PFSK-1 (cell line): ENCODE measurements around the gene RASIP1.

Source experiments
- FOXP2 ChIP-seq: optimal IDR thresholded peaks from 2 replicates; pipeline ENCODE3; 2011; ENCODE audit warnings: borderline replicate concordance, control low read depth, inconsistent platforms; ENCODE audit not compliant: insufficient read depth; ENCODE audit errors: extremely low read length, extremely low read depth
- POLR2AphosphoS5 ChIP-seq: IDR thresholded peaks from 2 replicates; pipeline ENCODE4 v1.6.1; 2012; ENCODE audit warnings: low read depth, mild to moderate bottlenecking, control low read depth, low read length, moderate library complexity
- SIN3A ChIP-seq: IDR thresholded peaks from 2 replicates; pipeline ENCODE4 v1.6.1; 2012; ENCODE audit warnings: mild to moderate bottlenecking, low read length, moderate library complexity, borderline replicate concordance; ENCODE audit not compliant: insufficient read depth
- TAF1 ChIP-seq: IDR thresholded peaks from 2 replicates; pipeline ENCODE4 v1.6.1; 2012; ENCODE audit warnings: low read length, control low read depth, borderline replicate concordance; ENCODE audit not compliant: insufficient read depth
- TF ChIP-seq, protein P1 (sequence below), 2 experiments: IDR thresholded peaks; 2 replicates each; pipeline versions ENCODE4 v1.6.1 to v1.8.0; 2011 to 2012; ENCODE audit warnings: low read depth in 2 of 2, low read length in 2 of 2, control low read depth in 1 of 2, inconsistent platforms in 1 of 2, mild to moderate bottlenecking in 1 of 2, moderate library complexity in 1 of 2; ENCODE audit not compliant: insufficient read depth in 1 of 2

DNA sequence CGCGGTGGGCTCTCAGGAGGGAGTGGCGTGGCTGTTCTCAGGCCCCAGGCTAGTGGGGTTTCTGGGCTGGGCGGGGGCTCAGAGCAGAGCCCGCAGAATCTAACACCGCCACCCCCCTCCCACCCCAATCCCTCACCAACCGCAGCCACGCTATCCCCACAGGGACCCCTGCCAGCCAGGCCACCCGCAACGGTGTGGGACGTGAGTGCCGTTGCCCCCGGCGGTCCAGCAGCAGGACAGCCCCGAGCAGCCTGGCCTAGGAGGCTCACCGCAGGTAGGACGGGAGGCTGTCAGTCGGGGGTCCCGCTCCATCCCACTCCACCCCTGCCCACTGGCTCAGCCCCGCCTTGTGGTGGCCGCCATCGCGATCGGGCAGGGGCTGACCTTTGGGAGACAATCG lies 67.4 kb downstream of the RASIP1 start, which contains the start of gene NTN5:
- no peak for TF ChIP-seq SIN3A
- no peak for TF ChIP-seq POLR2AphosphoS5
- TF ChIP-seq TAF1: no peak
- no peak for TF ChIP-seq FOXP2
- TF ChIP-seq, protein P1, sequence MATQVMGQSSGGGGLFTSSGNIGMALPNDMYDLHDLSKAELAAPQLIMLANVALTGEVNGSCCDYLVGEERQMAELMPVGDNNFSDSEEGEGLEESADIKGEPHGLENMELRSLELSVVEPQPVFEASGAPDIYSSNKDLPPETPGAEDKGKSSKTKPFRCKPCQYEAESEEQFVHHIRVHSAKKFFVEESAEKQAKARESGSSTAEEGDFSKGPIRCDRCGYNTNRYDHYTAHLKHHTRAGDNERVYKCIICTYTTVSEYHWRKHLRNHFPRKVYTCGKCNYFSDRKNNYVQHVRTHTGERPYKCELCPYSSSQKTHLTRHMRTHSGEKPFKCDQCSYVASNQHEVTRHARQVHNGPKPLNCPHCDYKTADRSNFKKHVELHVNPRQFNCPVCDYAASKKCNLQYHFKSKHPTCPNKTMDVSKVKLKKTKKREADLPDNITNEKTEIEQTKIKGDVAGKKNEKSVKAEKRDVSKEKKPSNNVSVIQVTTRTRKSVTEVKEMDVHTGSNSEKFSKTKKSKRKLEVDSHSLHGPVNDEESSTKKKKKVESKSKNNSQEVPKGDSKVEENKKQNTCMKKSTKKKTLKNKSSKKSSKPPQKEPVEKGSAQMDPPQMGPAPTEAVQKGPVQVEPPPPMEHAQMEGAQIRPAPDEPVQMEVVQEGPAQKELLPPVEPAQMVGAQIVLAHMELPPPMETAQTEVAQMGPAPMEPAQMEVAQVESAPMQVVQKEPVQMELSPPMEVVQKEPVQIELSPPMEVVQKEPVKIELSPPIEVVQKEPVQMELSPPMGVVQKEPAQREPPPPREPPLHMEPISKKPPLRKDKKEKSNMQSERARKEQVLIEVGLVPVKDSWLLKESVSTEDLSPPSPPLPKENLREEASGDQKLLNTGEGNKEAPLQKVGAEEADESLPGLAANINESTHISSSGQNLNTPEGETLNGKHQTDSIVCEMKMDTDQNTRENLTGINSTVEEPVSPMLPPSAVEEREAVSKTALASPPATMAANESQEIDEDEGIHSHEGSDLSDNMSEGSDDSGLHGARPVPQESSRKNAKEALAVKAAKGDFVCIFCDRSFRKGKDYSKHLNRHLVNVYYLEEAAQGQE (IDR thresholded peaks at IDR 0.05; ENCODE audit: insufficient read depth in 1 of 2, low read depth in 2 of 2, low read length in 2 of 2): no peak
